Hepatocyte (in vitro differentiated cells): ENCODE measurements around the gene EDAR.

Experiments used
- EZH2 ChIP-seq: fragments of 200-600 bp; sonication (generic); IDR thresholded peaks from 2 replicates; pipeline ENCODE4 v1.6.1; 2016; ENCODE audit warnings: antibody characterized with exemption, mild to moderate bottlenecking, borderline replicate concordance
- TF ChIP-seq, protein P1 (sequence below): fragments of 200-600 bp; sonication (generic); IDR thresholded peaks from 2 replicates; pipeline ENCODE4 v1.5.1; 2016; ENCODE audit warnings: antibody characterized with exemption, mild to moderate bottlenecking; ENCODE audit not compliant: poor library complexity

DNA sequence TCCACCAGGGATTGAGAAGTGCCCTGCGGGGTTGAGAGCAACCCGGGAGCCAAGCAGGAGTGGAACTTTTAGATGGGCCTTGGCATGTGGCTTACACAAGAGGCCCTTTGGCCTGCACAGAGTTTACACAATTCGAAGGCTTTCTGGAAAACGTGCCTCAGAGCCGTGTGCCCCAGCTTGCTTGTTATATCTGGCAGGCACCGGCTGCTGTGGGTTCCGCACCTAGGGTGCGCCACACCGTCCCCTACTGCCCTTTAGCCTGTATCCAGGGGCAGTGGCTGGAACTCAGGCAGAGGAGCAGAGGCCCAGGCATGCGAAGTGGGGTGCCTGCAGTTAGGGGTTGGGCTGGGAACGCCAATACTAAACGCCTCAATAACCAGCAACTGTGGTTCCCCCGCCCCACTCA lies 32.9 kb upstream of the EDAR start:
- TF ChIP-seq, protein P1, sequence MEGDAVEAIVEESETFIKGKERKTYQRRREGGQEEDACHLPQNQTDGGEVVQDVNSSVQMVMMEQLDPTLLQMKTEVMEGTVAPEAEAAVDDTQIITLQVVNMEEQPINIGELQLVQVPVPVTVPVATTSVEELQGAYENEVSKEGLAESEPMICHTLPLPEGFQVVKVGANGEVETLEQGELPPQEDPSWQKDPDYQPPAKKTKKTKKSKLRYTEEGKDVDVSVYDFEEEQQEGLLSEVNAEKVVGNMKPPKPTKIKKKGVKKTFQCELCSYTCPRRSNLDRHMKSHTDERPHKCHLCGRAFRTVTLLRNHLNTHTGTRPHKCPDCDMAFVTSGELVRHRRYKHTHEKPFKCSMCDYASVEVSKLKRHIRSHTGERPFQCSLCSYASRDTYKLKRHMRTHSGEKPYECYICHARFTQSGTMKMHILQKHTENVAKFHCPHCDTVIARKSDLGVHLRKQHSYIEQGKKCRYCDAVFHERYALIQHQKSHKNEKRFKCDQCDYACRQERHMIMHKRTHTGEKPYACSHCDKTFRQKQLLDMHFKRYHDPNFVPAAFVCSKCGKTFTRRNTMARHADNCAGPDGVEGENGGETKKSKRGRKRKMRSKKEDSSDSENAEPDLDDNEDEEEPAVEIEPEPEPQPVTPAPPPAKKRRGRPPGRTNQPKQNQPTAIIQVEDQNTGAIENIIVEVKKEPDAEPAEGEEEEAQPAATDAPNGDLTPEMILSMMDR: no peak
- TF ChIP-seq EZH2: no peak
